Measurements from ENCODE around the gene SMARCE1.

SMARCE1 gene

DNA sequence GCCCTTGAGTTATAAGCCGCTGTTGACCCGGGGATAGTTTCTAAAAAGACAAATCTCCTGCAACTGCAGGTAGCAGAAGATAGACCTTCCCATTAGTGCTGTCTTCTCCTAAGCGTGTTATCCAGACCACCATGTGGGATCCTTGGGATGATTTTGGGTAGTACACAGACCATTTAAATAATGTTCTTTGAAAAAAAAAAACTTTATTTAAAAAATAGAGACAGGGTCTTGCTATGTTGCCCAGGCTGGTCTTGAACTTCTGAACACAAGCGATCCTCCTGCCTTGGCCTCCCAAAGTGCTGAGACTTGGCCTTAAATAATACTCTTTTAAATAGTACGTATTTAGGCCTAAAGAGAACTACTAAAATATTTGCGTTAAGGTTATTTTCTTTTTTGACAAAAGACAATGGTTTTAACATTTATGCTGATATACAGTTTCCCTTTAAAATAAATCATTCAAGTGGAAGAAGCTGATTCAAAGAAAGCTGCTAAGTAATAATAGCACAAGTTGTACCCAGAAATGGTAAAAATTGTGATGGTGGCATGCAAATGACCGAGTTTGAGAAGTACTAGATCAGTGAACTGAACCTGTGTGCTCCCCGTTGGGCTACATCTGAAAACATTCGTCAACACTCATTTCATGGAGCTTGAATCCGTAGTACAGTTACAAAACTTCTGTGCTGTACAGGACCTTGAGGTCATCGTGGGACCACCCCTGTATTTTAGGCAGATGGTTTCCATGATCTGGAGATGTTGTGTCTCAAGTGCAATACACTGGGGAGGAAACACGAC lies 24.0 kb downstream of the SMARCE1 start:
- TF ChIP-seq REST (IDR thresholded peaks at IDR 0.05; ENCODE audit: insufficient read depth in 1 of 2, low read depth in 2 of 2, low read length in 2 of 2) (no peak), FOXP2 (optimal IDR thresholded peaks at IDR 0.05; ENCODE audit: borderline replicate concordance, extremely low read depth, extremely low read length, insufficient read depth) (no peak), POLR2AphosphoS5 (IDR thresholded peaks at IDR 0.05; ENCODE audit: low read depth, low read length) (no peak), TAF1 (IDR thresholded peaks at IDR 0.05; ENCODE audit: borderline replicate concordance, insufficient read depth, low read length) (no peak)

GRCh38 chr17:40622509-40622928 lies 25.1 kb downstream of the SMARCE1 start:
- TF ChIP-seq POLR2AphosphoS5 (IDR thresholded peaks at IDR 0.05; ENCODE audit: low read depth, low read length) (no peak), FOXP2 (optimal IDR thresholded peaks at IDR 0.05; ENCODE audit: borderline replicate concordance, extremely low read depth, extremely low read length, insufficient read depth) (no peak), REST (IDR thresholded peaks at IDR 0.05; ENCODE audit: insufficient read depth in 1 of 2, low read depth in 2 of 2, low read length in 2 of 2) (no peak), SIN3A (IDR thresholded peaks at IDR 0.05; ENCODE audit: borderline replicate concordance, insufficient read depth, low read length) (no peak), TAF1 (IDR thresholded peaks at IDR 0.05; ENCODE audit: borderline replicate concordance, insufficient read depth, low read length) (no peak)

- TF ChIP-seq POLR2AphosphoS5 (IDR thresholded peaks at IDR 0.05; ENCODE audit: low read depth, low read length) (no peak), TAF1 (IDR thresholded peaks at IDR 0.05; ENCODE audit: borderline replicate concordance, insufficient read depth, low read length) (no peak), REST (IDR thresholded peaks at IDR 0.05; ENCODE audit: insufficient read depth in 1 of 2, low read depth in 2 of 2, low read length in 2 of 2) (no peak), FOXP2 (optimal IDR thresholded peaks at IDR 0.05; ENCODE audit: borderline replicate concordance, extremely low read depth, extremely low read length, insufficient read depth) (no peak), SIN3A (IDR thresholded peaks at IDR 0.05; ENCODE audit: borderline replicate concordance, insufficient read depth, low read length) (no peak)
Measured at GRCh38 chr17:40621578-40621977, 26.0 kb downstream of the SMARCE1 start.

GRCh38 chr17:40621019-40621418 lies 26.6 kb downstream of the SMARCE1 start:
- TF ChIP-seq POLR2AphosphoS5 (IDR thresholded peaks at IDR 0.05; ENCODE audit: low read depth, low read length) (no peak), SIN3A (IDR thresholded peaks at IDR 0.05; ENCODE audit: borderline replicate concordance, insufficient read depth, low read length) (no peak)

- no peak for TF ChIP-seq SIN3A (IDR thresholded peaks at IDR 0.05; ENCODE audit: borderline replicate concordance, insufficient read depth, low read length)
- TF ChIP-seq FOXP2 (optimal IDR thresholded peaks at IDR 0.05; ENCODE audit: borderline replicate concordance, extremely low read depth, extremely low read length, insufficient read depth) = no peak
- no peak for TF ChIP-seq POLR2AphosphoS5 (IDR thresholded peaks at IDR 0.05; ENCODE audit: low read depth, low read length)
- no peak for TF ChIP-seq REST (IDR thresholded peaks at IDR 0.05; ENCODE audit: insufficient read depth in 1 of 2, low read depth in 2 of 2, low read length in 2 of 2)
- TF ChIP-seq TAF1 (IDR thresholded peaks at IDR 0.05; ENCODE audit: borderline replicate concordance, insufficient read depth, low read length) = no peak
Measured at GRCh38 chr17:40618754-40619625, 28.6 kb downstream of the SMARCE1 start.

All from PFSK-1 (cell line).